ENCODE data around the gene SPINK13.
"Not testable (repeated sequence)": the region's sequence is repeated elsewhere in the genome, so short reads cannot be mapped to it uniquely, and the experiment has no call there.

SPINK13 gene

GRCh38 chr5:148314187-148314586 is 45.6 kb downstream of the SPINK13 start:
- no peak for DNase-seq

- no peak for DNase-seq
Observed at GRCh38 chr5:148314731-148315130, 46.1 kb downstream of the SPINK13 start.

- DNase-seq = not testable (repeated sequence)
Observed at GRCh38 chr5:148320011-148320963, 51.7 kb downstream of the SPINK13 start.

GRCh38 chr5:148333262-148333849 is 64.8 kb downstream of the SPINK13 start:
- DNase-seq = no peak

GRCh38 chr5:148335259-148335658 is 66.7 kb downstream of the SPINK13 start, which contains the start of gene SPINK9:
Gene SPINK9, plus strand, starts transcription at chr5:148335559. Its CDS starts 55 bp downstream, at chr5:148335614.
- no peak for DNase-seq

Data from NCI-H187 treated with DMSO at 0.1 percent for 48 hours (cell line).